K562 (cell line): ENCODE results near the gene KCNT1. TPM values are rescaled to one million over a fixed set of nuclear protein-coding genes. Genes with fewer than 3 reads are reported as not detected.

Source experiments
- ATAC-seq: fragments of 200-7000 bp; cut with Tn5 transposase; 3 replicates; pipeline ENCODE4 v1.9.1; 2020; ENCODE audit warnings: moderate library complexity
- BruUV-seq: library from RNA; stranded (reverse); fragments of 400-500 nt; replicated peaks from 2 replicates; lab custom pipeline; 2021; lab: Mats Ljungman, UMichigan
- CTCF ChIA-PET: fragments of 300-600 bp; formaldehyde crosslinking; extraction: SDS; loops from one replicate; lab custom pipeline; 2021; ENCODE audit warnings: low intra/inter-chr PET ratio; lab: Yijun Ruan, JAX
- POLR2A ChIA-PET: fragments of 300-600, 350-650 bp; sonication (Branson Sonifier 250); formaldehyde crosslinking; extraction: SDS; loops from one replicate; lab custom pipeline; 2021; ENCODE audit warnings: antibody characterized with exemption, inconsistent platforms; lab: Yijun Ruan, JAX
- DNase-seq, 4 experiments: peaks; one replicate each; pipeline versions ENCODE4 v3.0.0 to v3.0.0-alpha.2; 2011 to 2018; ENCODE audit warnings: low spot score in 3 of 4, mixed read lengths in 3 of 4; ENCODE audit errors: extremely low read depth in 1 of 4
- FAIRE-seq: peaks from 2 replicates; lab custom pipeline; 2011; peaks lifted over from hg19 to GRCh38; lab: Jason Lieb, UNC
- H2AFZ ChIP-seq: 2 replicates; pipeline ENCODE4 v1.6.0; 2011; ENCODE audit warnings: low read depth, low read length, control low read depth, inconsistent platforms
- H3K27ac ChIP-seq: fragments of 200-600 bp; 3 replicates; pipeline ENCODE4 v1.8.0; 2011; ENCODE audit warnings: low read depth, mild to moderate bottlenecking, control low read depth, inconsistent platforms, low read length, moderate library complexity, mixed read lengths; ENCODE audit errors: extremely low read depth
- H3K27me3 ChIP-seq, 2 experiments: fragments of 300-600 bp in 1 of 2; 2 replicates in 1 of 2; 3 replicates in 1 of 2; pipeline versions ENCODE4 v1.6.0 to v1.8.0; 2011; ENCODE audit warnings: inconsistent platforms in 2 of 2, low read length in 2 of 2, mild to moderate bottlenecking in 1 of 2, mixed read lengths in 1 of 2, moderate library complexity in 1 of 2; ENCODE audit not compliant: control insufficient read depth in 2 of 2, insufficient read depth in 2 of 2
- H3K36me3 ChIP-seq: fragments of 300-600 bp; 3 replicates; pipeline ENCODE4 v1.8.0; 2011; ENCODE audit warnings: mild to moderate bottlenecking, low read length, inconsistent platforms; ENCODE audit not compliant: control insufficient read depth, insufficient read depth
- H3K4me1 ChIP-seq, 2 experiments: fragments of 200-600 bp in 1 of 2; replicated peaks in 1 of 2; 2 replicates in 1 of 2; 3 replicates in 1 of 2; pipeline versions ENCODE4 v1.5.1 to v1.8.0; 2011; ENCODE audit warnings: inconsistent platforms in 2 of 2, low read length in 2 of 2, mild to moderate bottlenecking in 1 of 2, mixed read lengths in 1 of 2, moderate library complexity in 1 of 2; ENCODE audit not compliant: control insufficient read depth in 2 of 2, insufficient read depth in 2 of 2
- H3K4me2 ChIP-seq: 2 replicates; pipeline ENCODE4 v1.6.1; 2011; ENCODE audit warnings: low read length, control low read depth, inconsistent platforms, mixed read lengths; ENCODE audit not compliant: insufficient read depth
- H3K4me3 ChIP-seq: fragments of 200-600 bp; sonication (generic), shearing (Covaris generic); 2 replicates; pipeline ENCODE4 v1.5.1; 2016; ENCODE audit warnings: control low read depth, inconsistent platforms
- H3K79me2 ChIP-seq: fragments of 200-600 bp; 3 replicates; pipeline ENCODE4 v1.8.0; 2011; ENCODE audit warnings: low read length, inconsistent platforms; ENCODE audit not compliant: control insufficient read depth, insufficient read depth
- H3K9ac ChIP-seq, 2 experiments: 2 replicates each; pipeline versions ENCODE4 v1.6.0 to v1.6.1; 2011; ENCODE audit warnings: low read depth in 2 of 2, low read length in 2 of 2, control low read depth in 1 of 2, inconsistent platforms in 1 of 2, mild to moderate bottlenecking in 1 of 2, mixed read lengths in 1 of 2; ENCODE audit not compliant: insufficient read depth in 1 of 2
- H3K9me1 ChIP-seq: one replicate; pipeline ENCODE4 v1.6.0; 2011; ENCODE audit warnings: inconsistent platforms, mild to moderate bottlenecking, low read length, moderate library complexity; ENCODE audit not compliant: control insufficient read depth, insufficient read depth
- H3K9me3 ChIP-seq: replicated peaks from 2 replicates; pipeline ENCODE4 v1.5.1; 2011; ENCODE audit warnings: low read depth, low read length, inconsistent platforms; ENCODE audit not compliant: control insufficient read depth, insufficient read depth
- H4K20me1 ChIP-seq: replicated peaks from 2 replicates; pipeline ENCODE4 v1.6.1; 2011; ENCODE audit warnings: low read length, inconsistent platforms, mixed read lengths; ENCODE audit not compliant: control insufficient read depth, insufficient read depth
- E2F6 ChIP-seq, 2 experiments: IDR thresholded peaks; 2 replicates each; pipeline ENCODE4 v1.6.1; 2011; ENCODE audit warnings: borderline replicate concordance in 1 of 2, control low read depth in 1 of 2, low read depth in 1 of 2, low read length in 1 of 2, mild to moderate bottlenecking in 1 of 2, mixed read lengths in 1 of 2, moderate library complexity in 1 of 2; ENCODE audit not compliant: insufficient read depth in 1 of 2, insufficient read length in 1 of 2, poor library complexity in 1 of 2, severe bottlenecking in 1 of 2; ENCODE audit errors: extremely low read depth in 1 of 2
- ELF4 ChIP-seq: fragments of 450-650 bp; formaldehyde crosslinking; IDR thresholded peaks from 2 replicates; pipeline ENCODE4 v1.4.0; 2022; ENCODE audit warnings: missing genetic modification characterization
- GTF2F1 ChIP-seq: IDR thresholded peaks from 2 replicates; pipeline ENCODE4 v1.6.1; 2011; ENCODE audit warnings: low read depth, low read length, improper control_type of control experiment
- LEF1 ChIP-seq: fragments of 450-650 bp; IDR thresholded peaks from 2 replicates; pipeline ENCODE4 v1.6.1; 2016; ENCODE audit warnings: mild to moderate bottlenecking
- NFE2L1 ChIP-seq: fragments of 450-650 bp; IDR thresholded peaks from 2 replicates; pipeline ENCODE4 v1.6.1; 2016; ENCODE audit warnings: missing genetic modification characterization, low read depth, mild to moderate bottlenecking, missing compliant biosample characterization, moderate library complexity, borderline replicate concordance
- POLR2G ChIP-seq: fragments of 200-400 bp; formaldehyde crosslinking; IDR thresholded peaks from 2 replicates; pipeline ENCODE4 v1.6.1; 2017; ENCODE audit warnings: low read depth, mild to moderate bottlenecking, antibody characterized with exemption, low read length, moderate library complexity
- PRMT5 ChIP-seq: sonication (generic); formaldehyde crosslinking; IDR thresholded peaks from 2 replicates; pipeline ENCODE4 v1.5.0; 2020; ENCODE audit warnings: missing genetic modification reagents
- ZBTB2 ChIP-seq: fragments of 450-650 bp; IDR thresholded peaks from 2 replicates; pipeline ENCODE4 v1.6.1; 2016; ENCODE audit warnings: antibody characterized with exemption
- ZNF143 ChIP-seq: sonication (generic); formaldehyde crosslinking; IDR thresholded peaks from 2 replicates; pipeline ENCODE4 v1.9.0; 2022; ENCODE audit warnings: mild to moderate bottlenecking, missing genetic modification reagents
- ZNF174 ChIP-seq: fragments of 250-450 bp; sonication (Bioruptor Pico); IDR thresholded peaks from 2 replicates; pipeline ENCODE4 v1.4.0; 2020; ENCODE audit warnings: mild to moderate bottlenecking
- WGBS: fragments of 100-300 bp; shearing (Covaris generic); methylation state at CpG from one replicate; pipeline ENCODE4 v1.1.6; 2016; ENCODE audit warnings: low coverage, mixed read lengths; ENCODE audit not compliant: insufficient coverage; ENCODE audit errors: missing lambda C conversion rate; 5-methylcytosine and 5-hydroxymethylcytosine counted together
- in situ Hi-C: fragments of 300-500 bp; cut with MboI; formaldehyde crosslinking; loops from 4 replicates; pipeline ENCODE4 v1.15.0; 2018; ENCODE audit warnings: inconsistent platforms, mixed read lengths
- intact Hi-C: fragments of 100-400 bp; cut with micrococcal nuclease; formaldehyde crosslinking; loops from 2 replicates; pipeline ENCODE4 v1.14.2; 2022
- polyA plus RNA-seq, 8 experiments: library from polyadenylated mRNA; depleted of rRNA in 4 of 8; stranded (reverse) in 5 of 8; unstranded in 3 of 8; fragments of >200 nt; fragmentation: Nextera tagmentation in 2 of 8; fragmentation: Illumina TruSeq in 1 of 8; extraction: Ambion mirVana in 2 of 8; extraction: Trizol in 1 of 8; gene quantifications; 2 replicates each; pipeline versions ENCODE4 v1.2.1 to v1.2.3, GENCODE V29; 2011 to 2014; ENCODE audit warnings: inconsistent platforms in 1 of 8, missing spikeins in 1 of 8
- total RNA-seq, 7 experiments: library from RNA; depleted of rRNA in 6 of 7; stranded (reverse); fragments of >200 nt in 6 of 7; fragmentation: Illumina TruSeq in 2 of 7; extraction: Trizol in 2 of 7; gene quantifications; 2 replicates each; pipeline versions ENCODE4 v1.2.1 to v1.2.3, GENCODE V29; 2011 to 2021; ENCODE audit warnings: low replicate concordance in 1 of 7

Gene KCNT1
- total and polyA plus RNA-seq, 9 of the 15 experiments (the other 6 are each of a cell fraction or from before 2014, with no cell fraction given), result 0.05 TPM; not detected in 8

DNA sequence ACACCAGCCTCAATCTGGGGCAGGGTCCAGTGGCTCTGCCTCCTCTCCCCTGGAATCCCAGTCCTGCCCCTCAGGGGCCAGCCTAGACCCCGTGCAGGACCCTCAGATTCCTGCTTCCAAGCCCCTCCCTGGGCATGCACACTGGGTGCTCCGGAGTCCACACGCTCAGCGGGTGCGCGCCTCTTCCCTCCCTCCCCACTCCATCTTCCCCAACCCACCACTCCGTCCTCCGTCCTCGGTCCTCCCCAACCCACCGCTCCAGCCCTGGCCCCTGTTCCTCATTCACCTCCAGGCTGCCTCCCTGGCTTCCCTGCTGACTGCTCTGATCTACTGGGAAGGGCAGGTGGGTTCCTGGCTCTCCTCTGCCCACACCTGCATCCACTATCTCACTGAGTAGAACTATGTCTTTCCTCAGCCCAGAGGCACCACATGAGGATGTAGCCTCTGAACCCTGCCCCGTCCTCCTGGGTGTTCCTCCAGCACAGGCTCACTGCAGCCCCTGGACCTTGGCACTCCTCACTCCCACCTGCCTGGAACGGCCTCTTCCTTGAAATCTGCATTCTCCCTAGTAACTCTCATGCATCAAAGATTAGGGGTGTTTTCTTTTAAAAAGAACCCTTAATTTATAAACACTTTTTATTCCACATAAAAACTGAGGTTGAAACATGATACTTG is 112.6 kb downstream of the KCNT1 start:
- WGBS, result 96% methylated on average over 8 of the region's 12 CpGs
- BruUV-seq, result no TSS peak
- in situ Hi-C loops, result no loop called here
- no peak for ATAC-seq
- Histone ChIP-seq H3K4me1 (no peaks in the 10 kb centered on the region), H3K27ac (no peak overlapping the region), H3K9ac (peak overlapping the region in 1 of 2 experiments; percentile 21; a peak in 1 of 4 replicates), H3K9me3 (no peaks in the 10 kb centered on the region), H3K4me3 (no peak overlapping the region)
- DNase-seq, result no peak
- intact Hi-C loops, result no loop called here
- TF ChIP-seq ZNF174 (CRISPR knock-in tag), result no peak
- TF ChIP-seq POLR2G, result peak; percentile 25; the same call in 1 of the 2 replicates
- TF ChIP-seq, all 486 proteins: peak for 1
- Histone ChIP-seq H3K9me1 (peaks cover 3% of the 10 kb centered on the region), H3K36me3 (peaks cover 92% of the 10 kb centered on the region; the same call in 2 of the 3 replicates), H3K79me2 (no peaks in the 10 kb centered on the region), H3K27me3 (no peaks in the 10 kb centered on the region), H3K4me2 (no peak overlapping the region), H4K20me1 (0 out of 2 replicates have a peak, but pooled peaks cover 4% of the 10 kb centered on the region), H2AFZ (no peak overlapping the region)
- no peak for FAIRE-seq
- POLR2A ChIA-PET, result no interaction called here
- CTCF ChIA-PET, result interaction anchor here (0.6 kb wide), 1 partner anchor 374 kb away, joined by 6 read pairs; no protein-coding TSS in a partner anchor

GRCh38 chr9:135815413-135815812 is 113.4 kb downstream of the KCNT1 start:
- 92% methylated on average over 4 of the region's 4 CpGs for WGBS
- H3K9me1 ChIP-seq, result peaks cover 3% of the 10 kb centered on the region
- 0 out of 2 replicates have a peak, but pooled peaks cover 4% of the 10 kb centered on the region for H4K20me1 ChIP-seq
- no peak overlapping the region for H3K4me3 ChIP-seq
- in situ Hi-C loops (no loop called here), intact Hi-C loops (no loop called here)
- H3K4me2 ChIP-seq, result no peak overlapping the region
- H3K36me3 ChIP-seq, result peaks cover 93% of the 10 kb centered on the region; the same call in 2 of the 3 replicates
- no TSS peak for BruUV-seq
- H3K27ac ChIP-seq, result no peak overlapping the region
- no peak for TF ChIP-seq ZNF143 (CRISPR knock-in tag)
- TF ChIP-seq ELF4 (CRISPR knock-in tag), result no peak
- no peak for TF ChIP-seq NFE2L1 (tag)
- TF ChIP-seq PRMT5 (CRISPR knock-in tag), result no peak
- TF ChIP-seq ZBTB2, result no peak
- TF ChIP-seq LEF1, result no peak
- no peak for TF ChIP-seq GTF2F1
- TF ChIP-seq E2F6 (IDR thresholded peaks at IDR 0.05; ENCODE audit: borderline replicate concordance in 1 of 2, extremely low read depth in 1 of 2, insufficient read depth in 1 of 2, insufficient read length in 1 of 2, low read depth in 1 of 2, low read length in 1 of 2, poor library complexity in 1 of 2, severe bottlenecking in 1 of 2), result no peak
- H3K9me3 ChIP-seq, result no peaks in the 10 kb centered on the region
- FAIRE-seq (no peak), ATAC-seq (no peak), DNase-seq (no peak)
- no peak overlapping the region for H3K9ac ChIP-seq
- no peaks in the 10 kb centered on the region for H3K79me2 ChIP-seq
- H3K4me1 ChIP-seq, result no peaks in the 10 kb centered on the region
- ChIA-PET CTCF (interaction anchor here (0.6 kb wide), 1 partner anchor 373 kb away, joined by 6 read pairs; no protein-coding TSS in a partner anchor), POLR2A (no interaction called here)
- H2AFZ ChIP-seq, result no peak overlapping the region
- no peaks in the 10 kb centered on the region for H3K27me3 ChIP-seq
